Endothelial cell of umbilical vein (primary cell): ENCODE results near the gene XRCC2. TPM values are rescaled to one million over a fixed set of nuclear protein-coding genes. Genes with fewer than 3 reads are reported as not detected.
"Not testable (repeated sequence)": the region's sequence is repeated elsewhere in the genome, so short reads cannot be mapped to it uniquely, and the experiment has no call there.

Source experiments
- BruUV-seq: library from RNA; stranded (reverse); fragments of 400-500 nt; replicated peaks from 2 replicates; lab custom pipeline; 2021; lab: Mats Ljungman, UMichigan
- CTCF ChIA-PET: fragments of 300-600, 350-600 bp; sonication (Branson Sonifier 250); formaldehyde crosslinking; loops from one replicate; lab custom pipeline; 2021; ENCODE audit warnings: antibody characterized with exemption, inconsistent platforms; lab: Charles Lee
- POLR2A ChIA-PET: fragments of 300-600, 350-600 bp; sonication (Branson Sonifier 250); formaldehyde crosslinking; loops from one replicate; lab custom pipeline; 2021; ENCODE audit warnings: antibody characterized with exemption, inconsistent platforms; lab: Charles Lee
- DNase-seq: peaks from one replicate; pipeline ENCODE4 v3.0.0-alpha.2; 2011; ENCODE audit warnings: low read depth, low spot score
- FAIRE-seq: peaks from 2 replicates; lab custom pipeline; 2011; peaks lifted over from hg19 to GRCh38; lab: Jason Lieb, UNC
- H2AFZ ChIP-seq: 2 replicates; pipeline ENCODE4 v1.6.0; 2012; ENCODE audit warnings: low read depth, low read length, control low read depth, inconsistent platforms
- H3K27ac ChIP-seq: 2 replicates; pipeline ENCODE4 v1.5.1; 2011; ENCODE audit warnings: low read depth, mild to moderate bottlenecking, control low read depth, low read length, moderate library complexity; ENCODE audit not compliant: insufficient read depth
- H3K27me3 ChIP-seq, 2 experiments: 2 replicates each; pipeline versions ENCODE4 v1.6.0 to v1.6.1; 2011; ENCODE audit warnings: low read length in 2 of 2, mixed read lengths in 1 of 2; ENCODE audit not compliant: control insufficient read depth in 2 of 2, insufficient read depth in 2 of 2
- H3K36me3 ChIP-seq, 2 experiments: 2 replicates in 1 of 2; 3 replicates in 1 of 2; pipeline ENCODE4 v1.5.1; 2011; ENCODE audit warnings: low read length in 2 of 2, mild to moderate bottlenecking in 1 of 2, moderate library complexity in 1 of 2; ENCODE audit not compliant: control insufficient read depth in 2 of 2, insufficient read depth in 2 of 2; ENCODE audit errors: extremely low read depth in 1 of 2
- H3K4me1 ChIP-seq: 3 replicates; pipeline ENCODE4 v1.5.1; 2011; ENCODE audit warnings: mild to moderate bottlenecking, low read length; ENCODE audit not compliant: control insufficient read depth, insufficient read depth; ENCODE audit errors: extremely low read depth
- H3K4me2 ChIP-seq: 2 replicates; pipeline ENCODE4 v1.6.1; 2011; ENCODE audit warnings: low read length, control low read depth, mixed read lengths; ENCODE audit not compliant: insufficient read depth
- H3K4me3 ChIP-seq, 3 experiments: fragments of 200-600 bp in 1 of 3; sonication (generic), shearing (Covaris generic) in 1 of 3; replicated peaks in 1 of 3; 2 replicates each; pipeline ENCODE4 v1.5.1; 2011 to 2016; ENCODE audit warnings: control low read depth in 3 of 3, low read length in 3 of 3, mild to moderate bottlenecking in 2 of 3, inconsistent platforms in 1 of 3, low read depth in 1 of 3, moderate library complexity in 1 of 3; ENCODE audit not compliant: insufficient read depth in 1 of 3
- H3K79me2 ChIP-seq: 2 replicates; pipeline ENCODE4 v1.6.0; 2012; ENCODE audit warnings: low read length, inconsistent platforms; ENCODE audit not compliant: control insufficient read depth, insufficient read depth
- H3K9ac ChIP-seq: replicated peaks from 2 replicates; pipeline ENCODE3; 2011; ENCODE audit warnings: low read length, control low read depth; ENCODE audit not compliant: insufficient read depth; ENCODE audit errors: extremely low read depth
- H3K9me1 ChIP-seq: replicated peaks from 3 replicates; pipeline ENCODE4 v1.6.0; 2011; ENCODE audit warnings: mild to moderate bottlenecking, low read length; ENCODE audit not compliant: control insufficient read depth, insufficient read depth; ENCODE audit errors: extremely low read depth
- H3K9me3 ChIP-seq: replicated peaks from 2 replicates; pipeline ENCODE4 v1.5.1; 2012; ENCODE audit warnings: low read length, inconsistent platforms; ENCODE audit not compliant: control insufficient read depth, insufficient read depth
- H4K20me1 ChIP-seq: replicated peaks from 2 replicates; pipeline ENCODE3; 2011; ENCODE audit warnings: mild to moderate bottlenecking, low read length; ENCODE audit not compliant: control insufficient read depth, insufficient read depth; ENCODE audit errors: extremely low read depth
- CTCF ChIP-seq, 2 donors: IDR thresholded peaks; 1 replicate in 1 of 2; 2 replicates in 1 of 2; pipeline ENCODE4 v1.5.1; 2011; ENCODE audit warnings: low read length in 2 of 2, mild to moderate bottlenecking in 2 of 2, moderate library complexity in 2 of 2, control low read depth in 1 of 2, inconsistent platforms in 1 of 2, low read depth in 1 of 2; ENCODE audit not compliant: insufficient read depth in 1 of 2; ENCODE audit errors: extremely low read depth in 1 of 2
- EZH2 ChIP-seq: IDR thresholded peaks from 2 replicates; pipeline ENCODE4 v1.6.1; 2012; ENCODE audit warnings: borderline replicate concordance, low read depth, mild to moderate bottlenecking, moderate library complexity, low read length, inconsistent platforms; ENCODE audit not compliant: severe bottlenecking
- FOS ChIP-seq: IDR thresholded peaks from 2 replicates; pipeline ENCODE4 v1.6.1; 2011; ENCODE audit warnings: mild to moderate bottlenecking, low read length, moderate library complexity, borderline replicate concordance; ENCODE audit not compliant: insufficient read depth
- GATA2 ChIP-seq: IDR thresholded peaks from 2 replicates; pipeline ENCODE4 v1.7.0; 2011; ENCODE audit warnings: low read depth, mild to moderate bottlenecking, moderate library complexity, mixed read lengths, low read length; ENCODE audit not compliant: insufficient read length, insufficient read depth
- JUN ChIP-seq: IDR thresholded peaks from 2 replicates; pipeline ENCODE4 v1.6.1; 2011; ENCODE audit warnings: borderline replicate concordance, low read depth; ENCODE audit not compliant: insufficient read length, insufficient read depth
- MAX ChIP-seq: IDR thresholded peaks from 2 replicates; pipeline ENCODE4 v1.6.1; 2011; ENCODE audit not compliant: insufficient read depth, insufficient read length
- MYC ChIP-seq: IDR thresholded peaks from one replicate; pipeline ENCODE4 v1.6.1; 2011; ENCODE audit warnings: mild to moderate bottlenecking, low read depth, low read length
- dilution Hi-C: fragments of 300-500 bp; cut with MboI; formaldehyde crosslinking; loops from one replicate; pipeline ENCODE4 v1.15.0; 2019; ENCODE audit warnings: low sequenced_read_pairs; ENCODE audit not compliant: extremely low pct_ligation_motif_present
- intact Hi-C: fragments of 100-400 bp; cut with micrococcal nuclease; formaldehyde crosslinking; loops from one replicate; pipeline ENCODE4 v1.10.0; 2022
- polyA plus RNA-seq, 4 experiments: library from polyadenylated mRNA; depleted of rRNA in 3 of 4; stranded (reverse) in 3 of 4; unstranded in 1 of 4; fragments of >200 nt; gene quantifications; 2 replicates each; pipeline versions ENCODE4 v1.2.1 to v1.2.3, GENCODE V29; 2011 to 2012; ENCODE audit warnings: missing spikeins in 1 of 4
- total RNA-seq: library from RNA; stranded (reverse); gene quantifications from 2 replicates; pipeline ENCODE4 v1.2.3, GENCODE V29; 2021

Gene XRCC2
- total and polyA plus RNA-seq, 2 donors (not counting 3 experiments of a cell fraction or from before 2014, with no cell fraction given): 2.4 to 8.8 TPM

- no peak overlapping the region for H3K27ac ChIP-seq
- intact Hi-C loops: no loop called here
- no peak overlapping the region for H3K4me2 ChIP-seq
- BruUV-seq: TSS peak; percentile 9
- ChIA-PET POLR2A (no interaction called here), CTCF (no interaction called here)
- TF ChIP-seq EZH2 (no peak), FOS (no peak), MAX (no peak), GATA2 (no peak), MYC (no peak), JUN (no peak), CTCF (IDR thresholded peaks at IDR 0.05; ENCODE audit: extremely low read depth in 1 of 2, insufficient read depth in 1 of 2, low read depth in 1 of 2, low read length in 2 of 2) (no peak)
- FAIRE-seq (no peak), DNase-seq (no peak)
- H4K20me1 ChIP-seq: no peaks in the 10 kb centered on the region
- dilution Hi-C loops: no loop called here
- no peaks in the 10 kb centered on the region for H3K9me1 ChIP-seq
- no peak overlapping the region for H3K4me3 ChIP-seq
- no peak overlapping the region for H2AFZ ChIP-seq
- H3K36me3 ChIP-seq: no peaks in the 10 kb centered on the region
- H3K9me3 ChIP-seq: no peaks in the 10 kb centered on the region
- no peaks in the 10 kb centered on the region for H3K4me1 ChIP-seq
- no peaks in the 10 kb centered on the region for H3K27me3 ChIP-seq
- H3K79me2 ChIP-seq: no peaks in the 10 kb centered on the region
- no peak overlapping the region for H3K9ac ChIP-seq
These were observed 28.9 kb downstream of the XRCC2 start for GRCh38 chr7:152647009-152647408.

- H3K9ac ChIP-seq, POLR2A ChIA-PET, BruUV-seq, dilution Hi-C loops, FAIRE-seq, H3K4me3 ChIP-seq, DNase-seq, H3K79me2 ChIP-seq, H3K9me1 ChIP-seq, H3K27me3 ChIP-seq, intact Hi-C loops, H3K4me1 ChIP-seq, H2AFZ ChIP-seq, H3K4me2 ChIP-seq, CTCF ChIA-PET, H3K27ac ChIP-seq, H4K20me1 ChIP-seq, H3K9me3 ChIP-seq, H3K36me3 ChIP-seq: not testable (repeated sequence)
These were observed 29.4 kb downstream of the XRCC2 start for GRCh38 chr7:152646579-152646978.
